Endothelial cell (in vitro differentiated cells): ENCODE results near the gene SEPTIN1. TPM values are rescaled to one million over a fixed set of nuclear protein-coding genes. Genes with fewer than 3 reads are reported as not detected.
"Not testable (repeated sequence)": the region's sequence is repeated elsewhere in the genome, so short reads cannot be mapped to it uniquely, and the experiment has no call there.

Experiments
- DNase-seq: peaks from one replicate; pipeline ENCODE4 v3.0.0; 2021; ENCODE audit warnings: low spot score
- H3K27ac Mint-ChIP-seq: one replicate; pipeline ENCODE4 v1.8.0; 2021; ENCODE audit warnings: mixed read lengths, inconsistent platforms; ENCODE audit not compliant: unreplicated experiment
- H3K27me3 Mint-ChIP-seq: one replicate; pipeline ENCODE4 v1.8.0; 2021; ENCODE audit warnings: mild to moderate bottlenecking, moderate library complexity, mixed read lengths, inconsistent platforms; ENCODE audit not compliant: unreplicated experiment
- H3K36me3 Mint-ChIP-seq: one replicate; pipeline ENCODE4 v1.8.0; 2021; ENCODE audit warnings: mild to moderate bottlenecking, low read depth, mixed read lengths, inconsistent platforms; ENCODE audit not compliant: unreplicated experiment
- H3K4me1 Mint-ChIP-seq: one replicate; pipeline ENCODE4 v1.8.0; 2021; ENCODE audit warnings: mild to moderate bottlenecking, mixed read lengths, inconsistent platforms; ENCODE audit not compliant: unreplicated experiment
- H3K4me3 Mint-ChIP-seq: one replicate; pipeline ENCODE4 v1.8.0; 2021; ENCODE audit warnings: mild to moderate bottlenecking, mixed read lengths, inconsistent platforms; ENCODE audit not compliant: unreplicated experiment
- H3K9me3 Mint-ChIP-seq: one replicate; pipeline ENCODE4 v1.8.0; 2021; ENCODE audit warnings: mixed read lengths, inconsistent platforms; ENCODE audit not compliant: unreplicated experiment
- total RNA-seq: library from RNA; stranded (reverse); fragmentation: NEBNext Ultra II Directional; extraction: Animal tissue kit (Norgen Biotek cat#: 25700); gene quantifications from one replicate; pipeline ENCODE4 v1.2.1, GENCODE V29; 2021; ENCODE audit not compliant: unreplicated experiment
- TF ChIP-seq, protein P1 (sequence below): fragments of 200-600 bp; sonication (generic); IDR thresholded peaks from one replicate; pipeline ENCODE4 v1.5.0; 2021; ENCODE audit warnings: antibody characterized with exemption; ENCODE audit not compliant: unreplicated experiment

SEPTIN1 gene
- total RNA-seq, 1 donor from 2014 or later, result 1.6 TPM

DNA sequence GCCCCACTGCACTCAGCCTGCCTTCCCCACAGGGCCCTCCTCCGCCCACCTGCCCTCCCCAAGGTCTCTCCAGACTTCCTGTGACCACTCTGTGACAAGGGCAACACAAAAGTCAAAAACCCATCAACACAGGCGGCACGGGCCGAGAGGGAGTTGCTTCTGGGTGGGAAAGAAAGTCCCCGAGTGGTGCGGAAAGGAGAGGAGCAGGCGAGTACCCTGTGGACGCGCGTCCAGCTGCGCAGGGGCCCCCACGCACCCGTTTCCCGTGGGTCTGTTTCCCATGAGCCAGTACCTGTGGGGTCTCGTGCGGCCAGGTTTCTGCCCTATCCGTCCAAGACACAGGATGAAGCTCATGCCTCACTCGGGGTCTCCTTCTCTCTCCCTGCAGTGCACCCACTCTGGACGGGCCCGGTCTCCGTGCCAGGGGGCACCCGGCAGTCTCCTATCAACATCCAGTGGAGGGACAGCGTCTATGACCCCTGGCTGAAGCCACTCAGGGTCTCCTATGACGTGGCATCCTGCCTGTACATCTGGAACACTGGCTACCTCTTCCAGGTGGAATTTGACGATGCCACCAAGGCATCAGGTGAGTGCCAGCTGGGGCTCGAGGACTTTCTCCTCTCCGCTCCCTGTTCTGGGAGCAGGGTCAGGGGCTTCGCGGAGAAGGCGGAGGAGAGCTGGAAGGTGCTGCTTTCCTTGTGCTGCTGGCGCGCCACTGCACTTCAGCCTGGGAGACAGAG is 39.4 kb downstream of the SEPTIN1 start:
- Mint-ChIP-seq H3K27ac (no peak overlapping the region), H3K36me3 (no peaks in the 10 kb centered on the region), H3K4me3 (no peak overlapping the region), H3K4me1 (no peaks in the 10 kb centered on the region), H3K9me3 (no peaks in the 10 kb centered on the region), H3K27me3 (peaks cover 4% of the 10 kb centered on the region)
- no peak for DNase-seq
- TF ChIP-seq, protein P1, sequence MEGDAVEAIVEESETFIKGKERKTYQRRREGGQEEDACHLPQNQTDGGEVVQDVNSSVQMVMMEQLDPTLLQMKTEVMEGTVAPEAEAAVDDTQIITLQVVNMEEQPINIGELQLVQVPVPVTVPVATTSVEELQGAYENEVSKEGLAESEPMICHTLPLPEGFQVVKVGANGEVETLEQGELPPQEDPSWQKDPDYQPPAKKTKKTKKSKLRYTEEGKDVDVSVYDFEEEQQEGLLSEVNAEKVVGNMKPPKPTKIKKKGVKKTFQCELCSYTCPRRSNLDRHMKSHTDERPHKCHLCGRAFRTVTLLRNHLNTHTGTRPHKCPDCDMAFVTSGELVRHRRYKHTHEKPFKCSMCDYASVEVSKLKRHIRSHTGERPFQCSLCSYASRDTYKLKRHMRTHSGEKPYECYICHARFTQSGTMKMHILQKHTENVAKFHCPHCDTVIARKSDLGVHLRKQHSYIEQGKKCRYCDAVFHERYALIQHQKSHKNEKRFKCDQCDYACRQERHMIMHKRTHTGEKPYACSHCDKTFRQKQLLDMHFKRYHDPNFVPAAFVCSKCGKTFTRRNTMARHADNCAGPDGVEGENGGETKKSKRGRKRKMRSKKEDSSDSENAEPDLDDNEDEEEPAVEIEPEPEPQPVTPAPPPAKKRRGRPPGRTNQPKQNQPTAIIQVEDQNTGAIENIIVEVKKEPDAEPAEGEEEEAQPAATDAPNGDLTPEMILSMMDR, result no peak

DNA sequence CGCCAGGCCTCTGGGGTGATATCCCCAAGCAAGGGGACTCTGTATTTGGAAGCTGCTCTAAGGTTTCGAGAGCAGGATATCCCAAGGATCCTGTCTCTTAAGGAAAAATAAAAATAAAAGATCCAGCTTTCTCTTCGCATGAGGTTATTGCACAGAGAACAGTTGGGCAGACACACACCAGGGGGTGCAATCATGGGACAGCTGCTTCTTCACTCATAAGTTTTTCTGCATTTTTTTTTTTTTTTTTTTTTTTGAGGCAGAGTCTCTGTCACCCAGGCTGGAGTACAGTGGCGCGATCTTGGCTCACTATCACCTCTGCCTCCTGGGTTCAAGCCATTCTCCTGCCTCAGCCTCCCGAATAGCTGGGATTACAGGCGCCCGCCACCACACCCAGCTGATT is 40.4 kb downstream of the SEPTIN1 start:
- not testable (repeated sequence) for H3K9me3 Mint-ChIP-seq, H3K36me3 Mint-ChIP-seq, DNase-seq, H3K27ac Mint-ChIP-seq, H3K4me3 Mint-ChIP-seq, H3K27me3 Mint-ChIP-seq, H3K4me1 Mint-ChIP-seq

DNA sequence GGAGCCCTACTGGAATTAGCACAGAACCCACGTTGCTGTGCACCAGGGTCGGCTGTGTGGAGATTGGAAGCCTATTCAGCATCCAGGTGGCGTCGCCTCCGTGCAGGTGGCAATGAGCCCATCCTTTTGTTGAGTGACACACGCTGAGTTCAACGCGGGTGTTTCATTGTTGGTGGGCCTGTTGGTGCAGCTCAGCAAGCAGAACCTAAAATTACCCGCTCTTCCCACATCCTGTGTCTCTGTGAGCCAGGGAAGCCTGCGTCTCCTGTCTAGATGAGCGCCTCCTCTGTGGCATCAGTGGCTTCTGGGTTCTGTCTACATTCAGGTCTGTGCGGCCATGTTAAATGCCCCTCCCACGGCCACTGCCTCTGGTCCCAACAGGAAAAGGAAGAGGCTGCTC is 41.7 kb downstream of the SEPTIN1 start:
- no peak overlapping the region for H3K4me3 Mint-ChIP-seq

DNA sequence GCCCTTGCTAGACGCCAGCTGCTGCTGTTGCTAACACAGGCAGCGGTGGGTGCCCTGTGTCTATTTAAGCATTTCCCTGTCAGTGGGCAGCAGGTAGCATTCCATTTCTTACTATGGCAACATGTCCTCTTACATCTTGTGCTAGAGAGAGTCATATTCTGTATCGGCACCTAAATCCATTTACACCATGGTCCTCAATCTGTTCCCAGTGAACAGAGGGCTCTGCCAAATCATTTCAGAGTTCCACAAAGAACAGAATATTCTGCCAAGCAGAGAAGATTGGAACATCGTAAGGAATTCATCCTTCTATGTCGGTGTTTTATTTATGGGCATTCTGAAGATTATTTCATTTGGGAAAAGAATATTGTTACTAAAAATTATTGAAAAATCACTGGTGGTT is 43.6 kb downstream of the SEPTIN1 start:
- H3K27me3 Mint-ChIP-seq, result not testable (repeated sequence)

More for the DNA sequence above, 41.7 kb downstream of the SEPTIN1 start:
- H3K36me3 Mint-ChIP-seq, result no peaks in the 10 kb centered on the region
- no peak for DNase-seq
- H3K4me1 Mint-ChIP-seq, result peaks cover 4% of the 10 kb centered on the region
- H3K27ac Mint-ChIP-seq, result no peak overlapping the region
- TF ChIP-seq, protein P1, result no peak
- no peaks in the 10 kb centered on the region for H3K9me3 Mint-ChIP-seq
- peaks cover 4% of the 10 kb centered on the region for H3K27me3 Mint-ChIP-seq

DNA sequence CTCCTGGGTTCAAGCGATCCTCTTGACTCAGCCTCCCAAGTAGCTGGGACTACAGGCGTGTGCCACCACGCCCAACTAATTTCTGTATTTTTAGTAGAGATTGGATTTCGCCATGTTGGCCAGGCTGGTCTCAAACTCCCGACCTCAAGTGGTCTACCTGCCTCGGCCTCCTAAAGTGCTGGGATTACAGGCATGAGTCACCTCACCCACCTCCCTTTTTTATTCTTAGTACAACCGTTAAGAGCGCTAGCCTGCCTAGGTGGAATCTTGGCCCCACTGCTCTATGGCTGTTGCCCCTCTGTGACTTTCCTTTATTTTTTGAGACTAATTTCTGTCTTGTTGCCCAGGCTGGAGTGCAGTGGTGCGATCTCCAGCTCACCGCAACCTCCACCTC is 44.4 kb downstream of the SEPTIN1 start:
- not testable (repeated sequence) for H3K4me3 Mint-ChIP-seq, H3K4me1 Mint-ChIP-seq, H3K27ac Mint-ChIP-seq, H3K9me3 Mint-ChIP-seq, H3K36me3 Mint-ChIP-seq, DNase-seq, H3K27me3 Mint-ChIP-seq

More for the DNA sequence above, 43.6 kb downstream of the SEPTIN1 start:
- not testable (repeated sequence) for H3K9me3 Mint-ChIP-seq, H3K4me3 Mint-ChIP-seq, H3K36me3 Mint-ChIP-seq, H3K27ac Mint-ChIP-seq, DNase-seq, H3K4me1 Mint-ChIP-seq

DNA sequence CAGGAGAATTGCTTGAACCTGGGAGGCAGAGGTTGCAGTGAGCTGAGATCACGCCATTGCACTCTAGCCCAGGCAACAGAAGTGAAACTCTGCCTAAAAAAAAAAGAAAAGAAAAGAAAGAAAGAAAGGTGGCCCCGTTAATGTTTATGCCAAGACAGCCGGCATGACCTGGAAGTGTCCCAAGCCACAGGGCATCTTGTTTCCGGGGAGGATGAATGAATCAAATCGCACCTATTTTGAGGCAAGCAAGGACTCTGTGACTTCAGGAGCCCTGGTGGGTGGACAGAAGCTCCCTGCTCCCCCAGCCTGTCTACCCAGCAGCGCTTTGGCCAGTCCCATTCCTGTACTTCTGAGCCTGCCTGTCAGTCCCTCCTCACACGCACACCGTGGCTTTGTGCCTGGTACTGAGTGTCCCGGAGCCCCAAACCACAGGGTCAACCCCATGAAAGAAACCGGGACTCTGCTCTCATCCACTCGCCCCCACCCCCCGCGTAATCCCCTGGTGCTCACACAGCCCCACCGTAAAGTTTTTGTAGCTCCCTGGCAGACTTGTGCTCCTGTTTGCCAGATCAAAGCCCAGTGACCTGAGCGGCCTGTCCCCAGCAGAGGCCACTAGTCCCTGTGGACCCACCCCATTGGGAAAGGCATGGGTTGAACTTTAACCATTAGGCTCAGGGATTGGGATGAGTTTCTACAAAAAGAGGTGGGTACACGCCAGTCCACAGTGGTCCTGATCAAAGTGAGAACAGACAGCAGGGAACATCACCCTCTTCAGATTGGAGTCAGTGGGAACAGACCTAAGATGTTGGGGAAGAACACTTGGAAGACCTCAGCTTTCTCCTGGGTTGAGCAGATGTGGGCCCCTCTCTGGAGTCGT is 46.5 kb downstream of the SEPTIN1 start:
- peaks cover 7% of the 10 kb centered on the region for H3K4me1 Mint-ChIP-seq
- H3K27ac Mint-ChIP-seq, result peak overlapping the region; percentile 30
- DNase-seq, result no peak
- TF ChIP-seq, protein P1, result no peak
- H3K4me3 Mint-ChIP-seq, result peak overlapping the region; percentile 84
- peaks cover 3% of the 10 kb centered on the region for H3K36me3 Mint-ChIP-seq
- H3K27me3 Mint-ChIP-seq, result peaks cover 3% of the 10 kb centered on the region
- no peaks in the 10 kb centered on the region for H3K9me3 Mint-ChIP-seq

DNA sequence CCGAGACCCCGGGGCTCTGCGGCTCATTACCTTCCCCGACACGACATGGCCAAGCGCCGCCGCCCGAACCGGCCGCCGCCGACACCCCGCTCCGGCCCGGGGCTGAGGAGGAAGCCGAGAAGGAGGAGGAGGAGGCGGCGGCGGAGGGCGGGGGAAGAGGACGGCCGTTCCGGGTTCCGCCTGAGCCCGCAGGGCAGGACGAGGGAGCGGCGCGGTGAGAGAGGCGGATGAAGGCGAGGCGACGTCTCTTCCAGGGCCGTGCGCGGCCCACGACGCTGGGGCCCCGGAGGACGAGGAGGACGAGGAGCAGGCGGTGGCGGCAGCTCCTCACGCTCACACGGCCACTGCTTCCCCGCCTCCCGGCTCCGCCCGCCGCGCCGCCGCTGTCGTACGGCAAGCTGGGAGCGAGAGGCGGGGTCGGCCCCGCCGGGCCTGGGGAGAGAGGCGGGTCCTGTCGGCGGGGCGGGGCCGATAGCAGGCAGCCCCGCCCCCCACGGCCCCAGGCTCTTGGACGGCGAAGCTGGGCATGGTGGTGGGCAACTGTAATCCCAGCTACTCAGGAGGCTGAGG is 47.2 kb downstream of the SEPTIN1 start:
- not testable (repeated sequence) for H3K4me1 Mint-ChIP-seq, H3K27ac Mint-ChIP-seq, H3K36me3 Mint-ChIP-seq, H3K9me3 Mint-ChIP-seq, H3K27me3 Mint-ChIP-seq
- peak; percentile 88 for DNase-seq
- H3K4me3 Mint-ChIP-seq, result peak overlapping the region; percentile 84

DNA sequence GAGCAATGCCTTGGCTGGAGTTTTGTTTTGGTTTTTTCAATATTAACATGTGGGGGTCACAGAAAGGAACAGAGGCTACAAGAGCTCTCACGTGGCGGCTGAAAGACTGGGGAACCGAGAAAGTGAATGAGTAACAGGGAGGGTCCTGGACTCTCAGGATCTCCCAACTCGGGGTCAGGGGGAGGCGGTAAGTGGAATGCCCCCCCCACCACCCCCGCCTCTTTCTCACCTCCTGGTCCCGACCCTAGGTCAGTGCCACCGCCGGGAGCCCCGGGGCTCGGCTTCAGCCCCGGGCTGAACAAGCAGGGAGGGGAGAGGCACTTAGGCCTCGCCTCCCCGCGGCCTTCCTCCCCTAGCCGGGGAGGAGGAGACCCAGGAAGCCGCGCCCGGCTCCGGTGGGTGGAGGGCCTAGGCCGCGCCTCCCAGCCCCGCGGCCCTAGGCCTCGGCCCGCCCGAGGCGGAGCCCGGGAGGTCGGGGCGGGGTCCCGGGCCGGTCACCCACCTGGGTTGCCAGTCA is 47.8 kb downstream of the SEPTIN1 start:
- not testable (repeated sequence) for H3K9me3 Mint-ChIP-seq, H3K36me3 Mint-ChIP-seq, H3K27me3 Mint-ChIP-seq, H3K4me1 Mint-ChIP-seq
- peak; percentile 69 for DNase-seq
- H3K27ac Mint-ChIP-seq, result peak overlapping the region; percentile 96
- peak overlapping the region; percentile 99 for H3K4me3 Mint-ChIP-seq
